Activated T-cell treated with anti-CD3 and anti-CD28 coated beads, Interleukin-2, amount 50 U/mL, for 48 hours (primary cell): ENCODE results near the gene MTUS2.

Experiments used
- DNase-seq, 2 experiments: peaks; one replicate each; pipeline ENCODE4 v3.0.0-alpha.2; 2020

Gene MTUS2

GRCh38 chr13:28820099-28821051, at the start of gene MTUS2:
TSS of gene MTUS2 (plus strand) at chr13:28820339.
- peak; percentile 31 to 45 for DNase-seq

- DNase-seq: no peak
These were observed 41.6 kb upstream of the MTUS2 start for GRCh38 chr13:28778308-28779215.

GRCh38 chr13:28792992-28793391, 27.1 kb upstream of the MTUS2 start:
- no peak for DNase-seq

- DNase-seq: no peak
These were observed 25.7 kb upstream of the MTUS2 start for GRCh38 chr13:28794396-28794795.

GRCh38 chr13:28796938-28797257, 23.2 kb upstream of the MTUS2 start:
- DNase-seq: no peak

GRCh38 chr13:28805193-28805819, 14.8 kb upstream of the MTUS2 start:
- DNase-seq: peak; percentile 56 to 68

- DNase-seq: no peak
These were observed 2.9 kb upstream of the MTUS2 start for GRCh38 chr13:28817204-28817603.

- peak in 1 of 2 experiments; percentile 24 for DNase-seq
These were observed 951 bp upstream of the MTUS2 start for GRCh38 chr13:28819046-28819730.

GRCh38 chr13:28819735-28820098, 422 bp upstream of the MTUS2 start:
- peak; percentile 64 to 73 for DNase-seq

GRCh38 chr13:28822151-28822550, 2.0 kb downstream of the MTUS2 start:
- DNase-seq: no peak

- DNase-seq: no peak
These were observed 2.7 kb downstream of the MTUS2 start for GRCh38 chr13:28822801-28823200.

GRCh38 chr13:28825379-28825778, 5.2 kb downstream of the MTUS2 start:
- DNase-seq: no peak

GRCh38 chr13:28826368-28826767, 6.2 kb downstream of the MTUS2 start:
- DNase-seq: no peak

- DNase-seq: no peak
These were observed 10.4 kb downstream of the MTUS2 start for GRCh38 chr13:28830580-28830979.

- no peak for DNase-seq
These were observed 11.0 kb downstream of the MTUS2 start for GRCh38 chr13:28831117-28831516.

GRCh38 chr13:28837111-28837510, 17.0 kb downstream of the MTUS2 start:
- DNase-seq: no peak

GRCh38 chr13:28843639-28844038, 23.5 kb downstream of the MTUS2 start:
- DNase-seq: no peak

GRCh38 chr13:28849441-28849840, 29.3 kb downstream of the MTUS2 start:
- DNase-seq: no peak

GRCh38 chr13:28850226-28850625, 30.1 kb downstream of the MTUS2 start:
- DNase-seq: no peak

GRCh38 chr13:28851422-28851821, 31.3 kb downstream of the MTUS2 start:
- no peak for DNase-seq

GRCh38 chr13:28854657-28855056, 34.5 kb downstream of the MTUS2 start:
- DNase-seq: no peak

- DNase-seq: no peak
These were observed 36.1 kb downstream of the MTUS2 start for GRCh38 chr13:28856287-28856686.

- DNase-seq: no peak
These were observed 38.9 kb downstream of the MTUS2 start for GRCh38 chr13:28859069-28859468.
